A673 (cell line): Measurements from ENCODE around the gene ZNF599. TPM values are rescaled to one million over a fixed set of nuclear protein-coding genes. Genes with fewer than 3 reads are reported as not detected.
A peak's percentile ranks its signal among the peaks of the same experiment; 100 is the strongest.

Experiments used
- BruUV-seq: library from RNA; stranded (reverse); fragments of 400-500 nt; replicated peaks from 2 replicates; lab custom pipeline; 2021; lab: Mats Ljungman, UMichigan
- CTCF ChIA-PET: fragments of 300-600 bp; sonication (Branson Sonifier 250); formaldehyde crosslinking; loops from one replicate; lab custom pipeline; 2022; ENCODE audit warnings: antibody characterized with exemption; lab: Charles Lee
- POLR2A ChIA-PET: fragments of 300-600 bp; sonication (Branson Sonifier 250); formaldehyde crosslinking; loops from one replicate; lab custom pipeline; 2022; ENCODE audit warnings: antibody characterized with exemption; ENCODE audit not compliant: low non-redundant PET; lab: Charles Lee
- DNase-seq: peaks from one replicate; pipeline ENCODE4 v3.0.0-alpha.2; 2015; ENCODE audit warnings: low spot score
- H3K27ac ChIP-seq: fragments of 200-600 bp; sonication (generic); 2 replicates; pipeline ENCODE4 v1.5.1; 2016; ENCODE audit warnings: mixed run types, low read depth, mild to moderate bottlenecking, mixed read lengths, antibody characterized with exemption, low read length; ENCODE audit not compliant: poor library complexity, severe bottlenecking
- H3K27me3 ChIP-seq: fragments of 200-600 bp; sonication (generic); replicated peaks from 2 replicates; pipeline ENCODE4 v1.6.1; 2017; ENCODE audit warnings: mixed run types, low read depth, mild to moderate bottlenecking, mixed read lengths, antibody characterized with exemption, low read length; ENCODE audit not compliant: insufficient read depth, poor library complexity
- H3K36me3 ChIP-seq: fragments of 200-600 bp; sonication (generic); 2 replicates; pipeline ENCODE4 v1.6.1; 2016; ENCODE audit warnings: mixed run types, mild to moderate bottlenecking, mixed read lengths, antibody characterized with exemption, low read length; ENCODE audit not compliant: insufficient read depth, poor library complexity, severe bottlenecking
- H3K4me1 ChIP-seq: fragments of 200-600 bp; sonication (generic); 2 replicates; pipeline ENCODE4 v1.6.1; 2017; ENCODE audit warnings: mixed run types, mild to moderate bottlenecking, mixed read lengths, antibody characterized with exemption, low read length; ENCODE audit not compliant: insufficient read depth, poor library complexity, severe bottlenecking
- H3K4me3 ChIP-seq: fragments of 200-600 bp; sonication (generic); 2 replicates; pipeline ENCODE4 v1.5.1; 2016; ENCODE audit warnings: low read depth, mixed run types, mild to moderate bottlenecking, mixed read lengths, low read length; ENCODE audit not compliant: poor library complexity, severe bottlenecking
- H3K9me3 ChIP-seq: fragments of 200-600 bp; sonication (generic); 2 replicates; pipeline ENCODE4 v1.6.1; 2016; ENCODE audit warnings: mixed run types, low read depth, mild to moderate bottlenecking, mixed read lengths, antibody characterized with exemption, low read length; ENCODE audit not compliant: poor library complexity, severe bottlenecking
- CTCF ChIP-seq: fragments of 300-800, 200-600 bp; sonication (generic); conservative IDR thresholded peaks from 2 replicates; pipeline ENCODE4 v1.5.1; 2017; ENCODE audit warnings: low read depth, mild to moderate bottlenecking, antibody characterized with exemption, low read length, moderate library complexity, mixed read lengths
- EZH2 ChIP-seq: fragments of 200-600 bp; sonication (generic); IDR thresholded peaks from 2 replicates; pipeline ENCODE4 v1.6.1; 2017; ENCODE audit warnings: borderline replicate concordance, low read depth, mild to moderate bottlenecking, mixed read lengths, antibody characterized with exemption, low read length; ENCODE audit not compliant: poor library complexity, severe bottlenecking
- intact Hi-C: fragments of 100-400 bp; cut with micrococcal nuclease; formaldehyde crosslinking; loops from one replicate; pipeline ENCODE4 v1.10.0; 2022; ENCODE audit not compliant: unreplicated experiment
- total RNA-seq: library from RNA; stranded (reverse); gene quantifications from 2 replicates; pipeline ENCODE4 v1.2.3, GENCODE V29; 2021

Gene ZNF599
- total RNA-seq, 1 experiment from 2014 or later, result 6.0 TPM

- TF ChIP-seq CTCF, result no peak
- no peak for TF ChIP-seq EZH2
- no TSS peak for BruUV-seq
- intact Hi-C loops, result no loop called here
- no peak for DNase-seq
- peaks cover 69% of the 10 kb centered on the region for H3K9me3 ChIP-seq
- H3K27ac ChIP-seq, result no peak overlapping the region
- no peak overlapping the region for H3K4me3 ChIP-seq
- POLR2A ChIA-PET, result no interaction called here
- CTCF ChIA-PET, result no interaction called here
- H3K27me3 ChIP-seq, result no peaks in the 10 kb centered on the region
- H3K4me1 ChIP-seq, result no peaks in the 10 kb centered on the region
- H3K36me3 ChIP-seq, result no peaks in the 10 kb centered on the region
These were observed 15.6 kb downstream of the ZNF599 start for GRCh38 chr19:34757441-34757840.

- POLR2A ChIA-PET, result no interaction called here
These were observed 27.9 kb downstream of the ZNF599 start for GRCh38 chr19:34744896-34745690.

GRCh38 chr19:34734537-34735103, 38.4 kb downstream of the ZNF599 start:
- H3K4me3 ChIP-seq, result peak overlapping the region; percentile 74
- no peak for TF ChIP-seq EZH2
- BruUV-seq, result TSS peak; percentile 43
- no peaks in the 10 kb centered on the region for H3K27me3 ChIP-seq
- DNase-seq, result peak; percentile 79
- H3K9me3 ChIP-seq, result peaks cover 3% of the 10 kb centered on the region
- ChIA-PET POLR2A (no interaction called here), CTCF (no interaction called here)
- H3K4me1 ChIP-seq, result no peaks in the 10 kb centered on the region
- H3K27ac ChIP-seq, result peak overlapping the region; percentile 91
- H3K36me3 ChIP-seq, result peaks cover 12% of the 10 kb centered on the region
- intact Hi-C loops, result loop anchor here (2.0 kb wide), 1 partner anchor 38 kb away; the partner anchor contains the start of gene ZNF599

More at GRCh38 chr19:34744896-34745690, 27.9 kb downstream of the ZNF599 start:
- TF ChIP-seq EZH2 (no peak), CTCF (no peak)
- no peak overlapping the region for H3K27ac ChIP-seq
- no TSS peak for BruUV-seq
- no peaks in the 10 kb centered on the region for H3K4me1 ChIP-seq
- H3K4me3 ChIP-seq, result no peak overlapping the region
- CTCF ChIA-PET, result no interaction called here
- peaks cover 24% of the 10 kb centered on the region for H3K9me3 ChIP-seq
- no peak for DNase-seq
- no peaks in the 10 kb centered on the region for H3K27me3 ChIP-seq
- peaks cover 7% of the 10 kb centered on the region for H3K36me3 ChIP-seq
- intact Hi-C loops, result no loop called here
